GM18499 (cell line): ENCODE data around the gene OGFOD2.

Experiments used
- ATAC-seq: cut with Tn5 transposase; IDR thresholded peaks from one replicate; pipeline ENCODE4 v1.9.1; 2021; ENCODE audit warnings: moderate number of reproducible peaks; ENCODE audit not compliant: insufficient read depth, unreplicated experiment

Gene OGFOD2

DNA sequence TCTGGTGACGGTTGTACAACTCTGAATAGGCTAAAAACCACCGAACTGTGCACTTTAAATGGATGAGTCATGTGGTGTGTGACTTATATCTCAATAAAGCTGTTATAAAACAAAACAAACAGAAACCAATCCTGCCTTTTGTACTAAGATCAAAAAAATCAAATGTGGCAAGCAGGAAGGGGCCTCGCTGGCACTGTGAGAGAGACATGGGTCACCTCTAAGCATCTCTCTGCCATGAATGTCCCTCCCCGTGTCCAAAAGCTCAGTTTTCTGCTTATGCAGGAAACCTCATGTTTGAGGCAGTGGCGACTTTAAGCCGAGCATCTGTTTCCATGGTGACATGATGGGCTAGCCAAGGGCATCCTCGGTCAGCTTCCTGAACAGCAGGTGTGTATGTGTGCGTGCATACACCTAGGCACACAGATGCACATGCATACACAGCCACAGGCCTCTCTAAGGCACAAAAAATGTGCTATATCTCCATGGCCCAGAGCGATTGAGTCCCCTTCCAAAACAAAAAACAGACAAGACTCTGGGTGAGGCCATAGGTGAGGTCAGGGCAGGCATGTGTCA lies 49.9 kb downstream of the OGFOD2 start:
- ATAC-seq = no peak

DNA sequence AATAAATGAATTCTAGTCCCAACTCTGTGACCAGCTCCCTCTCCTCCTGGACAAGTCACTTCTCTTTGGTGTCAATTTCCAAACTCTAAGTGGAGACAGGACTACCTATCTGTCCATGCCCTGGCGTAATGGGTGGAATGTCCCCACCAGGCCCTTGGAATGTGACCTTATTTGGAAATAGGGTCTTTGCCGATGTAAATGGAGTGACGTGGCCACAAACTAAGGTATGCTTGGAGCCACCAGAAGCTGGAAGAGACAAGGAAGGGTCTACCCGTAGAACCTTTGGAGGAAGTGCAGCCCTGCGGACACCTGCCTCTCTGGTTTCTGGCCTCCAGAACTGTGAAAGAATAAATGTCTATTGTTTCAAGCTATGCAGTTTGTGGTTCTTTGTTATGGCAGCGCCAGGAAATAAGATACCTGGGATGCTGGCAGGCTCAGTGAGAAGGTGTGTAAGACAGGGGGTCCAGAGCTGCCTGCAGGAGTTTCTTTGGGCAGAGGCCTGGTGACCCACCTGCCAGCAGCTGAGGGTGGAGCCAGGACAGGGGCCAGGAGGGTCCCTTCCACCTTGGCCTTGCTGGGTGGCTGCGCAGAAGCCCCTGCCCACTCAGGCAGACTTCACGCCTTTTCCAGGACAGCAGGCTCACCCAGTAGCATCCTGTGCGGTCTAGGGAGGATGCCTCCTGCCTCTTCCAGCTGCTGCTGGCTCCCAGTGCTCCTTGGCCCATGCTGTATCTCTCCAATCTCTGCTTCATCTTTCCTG lies 51.2 kb downstream of the OGFOD2 start:
- no peak for ATAC-seq

GRCh38 chr12:123027726-123028445 lies 52.8 kb downstream of the OGFOD2 start:
- no peak for ATAC-seq

DNA sequence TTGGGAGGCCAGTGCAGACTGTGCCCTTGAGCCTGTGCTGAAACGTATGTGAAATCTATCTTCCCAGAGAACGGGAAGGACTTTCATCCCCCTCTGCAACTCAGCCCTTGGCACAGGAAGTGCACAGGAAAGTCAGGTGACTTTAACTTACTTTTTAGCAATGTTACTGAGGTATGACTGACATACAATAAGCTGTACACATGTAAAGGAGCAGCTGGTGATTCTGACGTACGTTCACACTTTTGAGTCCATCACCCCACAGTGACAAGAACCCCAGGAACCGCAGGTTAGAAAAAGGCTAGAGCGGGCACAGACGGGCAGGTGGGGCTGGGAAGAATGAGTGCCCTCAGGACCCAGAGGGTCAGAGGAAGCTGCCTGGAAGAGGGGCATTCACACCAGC lies 53.4 kb downstream of the OGFOD2 start:
- ATAC-seq = no peak

GRCh38 chr12:123029550-123029949 lies 54.5 kb downstream of the OGFOD2 start:
- ATAC-seq = no peak
